ENCODE measurements around the gene FOXN1.
"Not testable (repeated sequence)": the region's sequence is repeated elsewhere in the genome, so short reads cannot be mapped to it uniquely, and the experiment has no call there.

The FOXN1 gene

DNA sequence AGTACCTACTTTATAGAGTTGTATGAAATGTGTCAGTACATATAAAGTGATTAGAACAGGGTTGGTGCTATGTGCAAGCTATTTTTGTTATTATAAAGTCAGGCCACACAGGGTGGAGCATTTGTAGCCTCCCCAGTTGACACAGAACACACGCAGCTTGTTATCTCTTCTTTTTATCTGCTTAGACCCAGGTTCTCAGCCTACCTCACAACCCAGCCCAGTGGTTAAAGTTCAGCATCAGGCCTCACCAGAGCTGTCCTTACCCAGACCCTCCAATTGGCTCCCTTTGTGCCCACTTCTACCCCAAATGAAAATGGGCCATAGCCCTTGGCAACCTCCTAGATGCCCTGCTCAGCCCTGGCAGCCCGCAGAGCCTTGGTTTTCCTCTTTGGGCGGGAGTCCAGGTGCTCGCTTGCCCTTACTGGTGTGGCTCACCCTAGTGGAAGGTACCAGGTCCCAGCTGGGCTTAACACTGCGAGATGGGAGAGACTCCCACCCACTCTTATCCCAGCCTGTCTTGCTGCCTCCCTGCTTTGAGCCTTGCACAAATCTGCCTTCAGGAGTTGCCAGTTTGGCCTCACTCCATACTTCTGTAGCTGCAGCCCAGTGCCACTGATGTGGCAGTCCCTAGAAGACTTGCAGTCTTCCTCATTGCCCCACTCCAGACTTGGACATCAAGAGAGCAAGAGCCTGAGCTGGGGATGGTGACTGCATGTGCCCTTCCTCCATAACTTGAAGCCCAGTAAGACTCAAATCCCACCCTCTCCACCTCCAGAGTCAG is 66.3 kb downstream of the FOXN1 start:
- TF ChIP-seq, protein P1, sequence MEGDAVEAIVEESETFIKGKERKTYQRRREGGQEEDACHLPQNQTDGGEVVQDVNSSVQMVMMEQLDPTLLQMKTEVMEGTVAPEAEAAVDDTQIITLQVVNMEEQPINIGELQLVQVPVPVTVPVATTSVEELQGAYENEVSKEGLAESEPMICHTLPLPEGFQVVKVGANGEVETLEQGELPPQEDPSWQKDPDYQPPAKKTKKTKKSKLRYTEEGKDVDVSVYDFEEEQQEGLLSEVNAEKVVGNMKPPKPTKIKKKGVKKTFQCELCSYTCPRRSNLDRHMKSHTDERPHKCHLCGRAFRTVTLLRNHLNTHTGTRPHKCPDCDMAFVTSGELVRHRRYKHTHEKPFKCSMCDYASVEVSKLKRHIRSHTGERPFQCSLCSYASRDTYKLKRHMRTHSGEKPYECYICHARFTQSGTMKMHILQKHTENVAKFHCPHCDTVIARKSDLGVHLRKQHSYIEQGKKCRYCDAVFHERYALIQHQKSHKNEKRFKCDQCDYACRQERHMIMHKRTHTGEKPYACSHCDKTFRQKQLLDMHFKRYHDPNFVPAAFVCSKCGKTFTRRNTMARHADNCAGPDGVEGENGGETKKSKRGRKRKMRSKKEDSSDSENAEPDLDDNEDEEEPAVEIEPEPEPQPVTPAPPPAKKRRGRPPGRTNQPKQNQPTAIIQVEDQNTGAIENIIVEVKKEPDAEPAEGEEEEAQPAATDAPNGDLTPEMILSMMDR (IDR thresholded peaks at IDR 0.05; ENCODE audit: control extremely low read depth, extremely low read depth, low read depth, missing control alignments): no peak
- ChIA-PET POLR2A (interaction anchor here (0.6 to 1.4 kb wide), 2 partner anchors 27 to 181 kb away, joined by 3 to 4 read pairs; no protein-coding TSS in a partner anchor), CTCF (interaction anchor here (0.8 to 3.8 kb wide), 9 partner anchors 10 to 155 kb away, joined by 3 to 18 read pairs (median 4); partner anchors contain the start of gene UNC119)
- no peak for DNase-seq (ENCODE audit: extremely low spot score)

DNA sequence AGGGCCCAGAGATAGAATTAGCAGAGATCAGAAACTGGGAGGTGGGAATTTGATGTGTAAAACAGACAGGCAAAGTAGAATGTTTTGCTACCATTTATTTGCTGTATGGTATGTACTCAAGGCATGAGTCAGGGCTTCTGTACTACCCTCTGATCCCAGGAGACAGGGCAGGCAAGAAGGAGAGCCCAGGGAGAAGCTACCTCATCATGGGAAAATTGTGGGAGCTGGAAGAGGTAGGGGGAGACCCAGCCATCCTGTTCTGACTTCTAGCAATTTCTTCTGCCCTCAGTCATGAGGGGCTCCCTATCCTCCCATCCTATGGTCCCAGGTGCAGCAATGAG is 66.9 kb downstream of the FOXN1 start:
- CTCF ChIA-PET: interaction anchor here (0.8 to 3.8 kb wide), 4 partner anchors 11 to 26 kb away, joined by 3 to 18 read pairs (median 6); no protein-coding TSS in a partner anchor
- POLR2A ChIA-PET: interaction anchor here (0.6 kb wide), 1 partner anchor 181 kb away, joined by 3 read pairs; no protein-coding TSS in a partner anchor
- TF ChIP-seq, protein P1 (IDR thresholded peaks at IDR 0.05; ENCODE audit: control extremely low read depth, extremely low read depth, low read depth, missing control alignments): no peak
- DNase-seq (ENCODE audit: extremely low spot score): no peak

DNA sequence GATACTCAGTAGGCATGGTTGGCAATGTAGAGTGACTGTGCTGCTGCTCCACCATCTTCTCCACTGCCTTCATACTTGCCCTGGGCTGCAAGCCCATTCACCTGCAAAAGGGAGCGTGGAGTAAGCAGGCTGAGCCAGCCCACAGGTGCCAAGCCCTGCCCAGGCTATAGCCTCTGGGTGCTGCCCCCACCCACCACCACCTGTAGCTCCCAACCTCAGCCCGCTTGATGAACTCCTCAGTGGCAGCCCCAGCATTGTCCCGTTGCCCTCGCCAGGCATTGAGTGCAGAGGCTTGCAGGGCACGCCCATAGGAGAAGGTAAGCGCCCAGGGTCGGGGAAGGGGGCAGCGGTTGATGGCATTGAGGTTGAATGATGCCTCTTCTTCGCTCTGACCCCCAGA is 67.4 kb downstream of the FOXN1 start:
- TF ChIP-seq, protein P1 (IDR thresholded peaks at IDR 0.05; ENCODE audit: control extremely low read depth, extremely low read depth, low read depth, missing control alignments): no peak
- ChIA-PET POLR2A (no interaction called here), CTCF (interaction anchor here (0.8 to 1.3 kb wide), 2 partner anchors 11 to 23 kb away, joined by 3 to 4 read pairs; no protein-coding TSS in a partner anchor)
- no peak for DNase-seq (ENCODE audit: extremely low spot score)

DNA sequence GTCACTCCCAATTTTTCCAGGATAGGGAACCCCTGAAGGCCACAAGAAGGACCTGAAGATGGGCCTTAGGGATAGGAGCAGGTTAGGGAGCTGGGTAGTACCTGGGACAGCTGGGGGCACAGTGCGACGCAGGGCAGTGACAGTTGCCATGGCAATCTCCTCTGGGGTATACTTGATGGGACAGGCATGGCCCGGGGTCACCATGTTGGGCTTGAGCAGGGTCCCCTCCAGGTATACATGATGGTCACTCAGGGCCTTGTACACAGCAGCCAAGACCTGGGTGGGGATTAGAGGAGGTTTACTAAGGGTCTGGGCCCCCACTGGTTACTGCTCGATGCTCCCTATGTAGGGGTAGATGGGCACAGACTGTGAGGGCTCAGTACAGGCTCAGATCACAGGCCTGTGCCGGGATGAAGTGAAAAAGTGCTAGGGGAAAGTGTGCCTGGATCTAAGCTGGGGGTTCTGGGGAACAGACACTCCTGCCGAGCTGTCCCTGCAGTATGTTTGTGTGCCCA is 67.9 kb downstream of the FOXN1 start:
- POLR2A ChIA-PET: no interaction called here
- CTCF ChIA-PET: interaction anchor here (0.9 kb wide), 1 partner anchor 9 kb away, joined by 3 read pairs; no protein-coding TSS in a partner anchor
- DNase-seq (ENCODE audit: extremely low spot score): no peak
- TF ChIP-seq, protein P1 (IDR thresholded peaks at IDR 0.05; ENCODE audit: control extremely low read depth, extremely low read depth, low read depth, missing control alignments): no peak

DNA sequence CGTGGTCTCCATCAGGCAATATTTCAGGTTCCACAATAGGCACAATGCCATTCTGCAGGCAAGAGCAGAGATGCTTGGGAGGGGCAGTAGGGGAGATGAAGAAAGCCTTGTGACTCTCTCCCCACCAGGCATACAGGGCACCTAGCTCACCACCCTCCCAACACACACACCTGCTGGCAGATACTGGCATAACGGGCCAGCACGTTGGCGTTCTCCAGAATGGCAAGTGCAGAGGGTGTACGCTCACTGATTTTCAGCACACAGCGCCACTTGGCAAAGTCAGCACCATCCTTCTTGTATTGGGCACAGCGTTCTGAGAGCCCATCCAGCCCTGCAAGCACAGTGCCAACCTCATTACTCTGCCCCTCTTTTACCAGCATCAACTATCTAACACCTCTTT is 68.4 kb downstream of the FOXN1 start:
- CTCF ChIA-PET: interaction anchor here (0.9 to 1.4 kb wide), 2 partner anchors 9 to 39 kb away, joined by 3 to 4 read pairs; no protein-coding TSS in a partner anchor
- POLR2A ChIA-PET: no interaction called here
- TF ChIP-seq, protein P1 (IDR thresholded peaks at IDR 0.05; ENCODE audit: control extremely low read depth, extremely low read depth, low read depth, missing control alignments): no peak
- no peak for DNase-seq (ENCODE audit: extremely low spot score)

DNA sequence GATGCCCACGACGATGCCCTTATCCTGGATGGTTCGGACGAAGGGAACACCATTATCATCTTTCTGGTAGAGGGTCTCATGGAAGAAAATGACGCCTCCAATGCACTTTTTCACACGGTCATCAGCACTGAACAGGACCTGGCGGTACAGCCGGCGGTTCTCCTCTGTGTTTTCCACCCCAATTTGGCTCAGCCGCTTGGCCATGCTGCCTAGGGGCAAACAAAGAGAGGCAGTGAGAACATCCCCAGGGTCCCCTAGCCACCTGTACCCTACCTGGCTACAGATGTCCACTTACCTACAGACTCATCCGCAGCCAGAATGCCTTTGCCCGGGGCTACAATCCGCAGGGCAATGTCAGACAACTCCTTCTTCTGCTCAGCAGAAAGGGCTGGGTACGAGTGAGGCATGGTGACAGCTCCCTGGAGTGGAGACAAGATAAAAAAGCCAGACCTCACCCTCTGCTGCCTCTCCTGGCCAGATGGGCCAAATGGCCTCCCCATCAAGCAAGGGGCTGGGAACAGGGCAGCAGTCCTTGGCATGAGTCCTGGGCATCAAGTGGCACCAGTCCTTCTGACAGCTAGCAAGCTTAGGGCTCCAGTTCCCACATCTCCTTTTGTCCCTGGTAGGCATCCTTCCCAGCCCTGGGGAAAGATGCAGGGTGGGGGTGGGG is 69.1 kb downstream of the FOXN1 start:
- CTCF ChIA-PET: interaction anchor here (1.1 to 1.4 kb wide), 3 partner anchors 9 to 38 kb away, joined by 3 to 6 read pairs (median 4); no protein-coding TSS in a partner anchor

DNA sequence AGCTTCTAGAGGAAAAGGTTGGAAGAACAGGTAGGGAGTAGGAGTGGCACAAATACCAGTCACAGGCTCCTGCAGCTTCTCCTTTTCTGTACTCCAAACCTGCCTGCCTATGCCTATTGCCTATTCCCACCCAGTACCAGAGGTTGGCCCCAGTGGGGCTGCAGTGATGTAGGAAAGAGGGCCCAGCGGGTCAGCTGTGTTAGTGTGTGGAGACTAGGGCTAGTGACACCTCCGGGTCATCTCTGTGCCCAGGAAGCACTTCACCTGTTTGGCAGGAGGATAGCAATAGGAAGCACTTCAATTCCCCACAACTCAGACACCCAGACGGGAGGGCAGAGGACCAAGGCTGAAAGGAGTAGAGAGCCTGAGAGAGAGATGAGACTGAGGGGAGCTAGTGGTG is 69.9 kb downstream of the FOXN1 start:
- ChIA-PET CTCF (interaction anchor here (1.1 to 1.6 kb wide), 3 partner anchors 10 to 21 kb away, joined by 3 to 9 read pairs (median 6); no protein-coding TSS in a partner anchor), POLR2A (interaction anchor here (1.2 kb wide), 2 partner anchors 9 to 16 kb away, joined by 3 to 5 read pairs; no protein-coding TSS in a partner anchor)
- DNase-seq (ENCODE audit: extremely low spot score): not testable (repeated sequence)

More for the DNA sequence above, 69.1 kb downstream of the FOXN1 start:
- POLR2A ChIA-PET: interaction anchor here (0.8 to 1.2 kb wide), 2 partner anchors 16 to 24 kb away, joined by 3 to 5 read pairs; no protein-coding TSS in a partner anchor
- TF ChIP-seq, protein P1 (IDR thresholded peaks at IDR 0.05; ENCODE audit: control extremely low read depth, extremely low read depth, low read depth, missing control alignments): peak; percentile 38
- DNase-seq (ENCODE audit: extremely low spot score): no peak
